ENCODE results near the gene TLCD2.
"Not testable (repeated sequence)": the region's sequence is repeated elsewhere in the genome, so short reads cannot be mapped to it uniquely, and the experiment has no call there.

TLCD2 gene

DNA sequence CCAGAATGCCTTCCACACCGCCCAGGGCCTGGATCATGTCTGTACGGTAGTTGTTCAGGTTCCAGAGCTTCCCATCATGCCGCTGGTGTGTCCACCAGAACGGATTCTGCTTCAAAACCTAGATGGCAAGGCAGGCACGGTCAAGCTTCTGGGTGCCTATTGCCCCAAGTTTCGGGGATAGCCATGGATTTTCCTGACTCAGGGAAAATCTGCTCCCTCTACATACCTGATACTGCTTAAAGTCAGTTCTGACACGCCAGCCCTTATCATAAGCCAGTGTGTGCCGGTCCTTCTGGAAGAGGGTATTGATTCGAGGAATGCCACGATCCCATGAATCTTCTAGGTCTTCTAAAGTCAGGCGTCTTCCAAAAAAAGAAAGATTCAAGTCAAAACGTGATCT, 49.1 kb downstream of the TLCD2 start:
- TF ChIP-seq ZNF274 (IDR thresholded peaks at IDR 0.05; ENCODE audit: low read depth, low read length), result no peak
- H3K4me3 ChIP-seq (ENCODE audit: low read length), result no peak overlapping the region

DNA sequence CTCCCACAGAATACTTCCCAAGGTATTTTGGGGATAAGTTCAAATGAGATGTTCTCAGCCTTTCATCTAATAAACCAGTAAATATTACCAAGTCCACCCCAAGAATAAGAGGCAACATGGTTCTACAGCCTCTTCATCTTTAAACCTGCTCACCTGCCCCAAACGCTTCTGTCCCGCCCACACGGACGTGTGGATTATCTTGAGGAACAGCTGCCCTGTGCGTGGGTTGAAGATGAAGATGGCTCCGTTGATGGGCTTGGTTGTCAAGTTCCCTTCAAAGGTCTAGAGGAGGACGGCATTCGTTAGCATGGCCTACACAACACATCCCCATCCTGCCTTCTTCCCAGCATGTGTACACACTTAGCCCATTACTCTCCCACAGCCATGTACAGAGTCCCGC, 52.1 kb downstream of the TLCD2 start:
- no peak overlapping the region for H3K4me3 ChIP-seq (ENCODE audit: low read length)
- TF ChIP-seq ZNF274 (IDR thresholded peaks at IDR 0.05; ENCODE audit: low read depth, low read length), result no peak

DNA sequence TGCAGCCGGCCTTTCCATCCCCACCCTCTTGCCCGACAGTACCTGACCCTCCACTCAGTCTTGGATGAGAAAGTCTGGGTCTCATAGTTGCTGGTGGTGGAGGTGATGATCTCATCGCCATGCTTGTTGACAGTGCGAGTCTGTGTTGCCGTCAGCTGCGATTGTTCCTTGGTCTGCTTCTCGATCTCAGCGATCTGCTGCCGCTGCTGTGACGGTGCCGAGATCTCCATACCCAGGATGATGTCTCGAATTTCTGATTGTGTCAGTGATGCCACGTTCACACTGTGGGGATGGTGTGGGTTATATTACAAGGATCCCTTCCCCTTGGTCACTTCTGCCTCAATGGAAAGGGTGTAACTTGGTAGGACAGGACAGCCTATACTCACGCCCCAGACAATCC, 56.4 kb downstream of the TLCD2 start:
- no peak overlapping the region for H3K4me3 ChIP-seq (ENCODE audit: low read length)
- no peak for TF ChIP-seq ZNF274 (IDR thresholded peaks at IDR 0.05; ENCODE audit: low read depth, low read length)

DNA sequence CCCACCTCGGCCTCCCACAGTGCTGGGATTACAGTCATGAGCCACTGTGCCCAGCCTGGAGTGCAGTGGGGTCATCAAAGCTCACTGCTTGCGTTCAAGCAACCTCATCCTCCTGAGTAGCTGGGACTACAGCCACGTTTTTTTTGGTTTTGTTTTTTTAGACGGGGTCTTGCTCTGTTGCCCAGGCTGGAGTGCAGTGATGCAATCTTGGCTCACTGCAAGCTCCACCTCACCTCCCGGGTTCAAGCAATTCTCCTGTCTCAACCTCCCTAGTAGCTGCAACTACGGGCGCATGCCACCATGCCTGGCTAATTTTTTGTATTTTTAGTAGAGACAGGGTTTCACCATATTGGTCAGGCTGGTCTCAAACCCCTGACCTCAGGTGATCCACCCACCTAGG, 57.4 kb downstream of the TLCD2 start:
- not testable (repeated sequence) for H3K4me3 ChIP-seq (ENCODE audit: low read length)

Measured in GM08714 (cell line).